HCT116 (cell line): ENCODE data around the gene GAD2. TPM values are rescaled to one million over a fixed set of nuclear protein-coding genes. Genes with fewer than 3 reads are reported as not detected.

Experiments
- ATAC-seq: fragments of 200-7000 bp; cut with Tn5 transposase; 2 replicates; pipeline ENCODE4 v1.9.1; 2020; ENCODE audit warnings: mild to moderate bottlenecking, moderate library complexity
- BruUV-seq: library from RNA; stranded (reverse); fragments of 400-500 nt; replicated peaks from 2 replicates; lab custom pipeline; 2021; lab: Mats Ljungman, UMichigan
- CTCF ChIA-PET: fragments of 300-600 bp; sonication (Branson Sonifier 250); formaldehyde crosslinking; loops from one replicate; lab custom pipeline; 2021; ENCODE audit warnings: antibody characterized with exemption; lab: Charles Lee
- POLR2A ChIA-PET: fragments of 300-600, 350-600 bp; sonication (Branson Sonifier 250); formaldehyde crosslinking; loops from one replicate; lab custom pipeline; 2021; ENCODE audit warnings: antibody characterized with exemption; lab: Charles Lee
- RAD21 ChIA-PET, 2 experiments: fragments of 300-600 bp; sonication (Branson Sonifier 250); formaldehyde crosslinking; loops; one replicate each; lab custom pipeline; 2023; ENCODE audit warnings: low total read pairs in 2 of 2; ENCODE audit not compliant: uncharacterized antibody in 2 of 2, unreplicated experiment in 2 of 2, low non-redundant PET in 1 of 2; lab: Charles Lee
- DNase-seq: peaks from one replicate; pipeline ENCODE4 v3.0.0-alpha.2; 2010; ENCODE audit warnings: low read depth, low spot score
- H2AFZ ChIP-seq: fragments of 200-600 bp; shearing (Covaris generic), sonication (generic); 2 replicates; pipeline ENCODE4 v1.6.1; 2017; ENCODE audit warnings: low read depth, mixed run types, mixed read lengths, antibody characterized with exemption, low read length; ENCODE audit not compliant: poor library complexity, severe bottlenecking
- H3K27ac ChIP-seq: 2 replicates; pipeline ENCODE4 v1.5.1; 2012; ENCODE audit warnings: low read depth, low read length
- H3K27me3 ChIP-seq: fragments of 200-600 bp; sonication (generic); 2 replicates; pipeline ENCODE4 v1.6.1; 2016; ENCODE audit warnings: mixed run types, low read length, mixed read lengths; ENCODE audit not compliant: insufficient read depth
- H3K36me3 ChIP-seq, 2 experiments: fragments of 200-500 bp in 1 of 2; fragments of 200-600 bp in 1 of 2; sonication (Bioruptor generic) in 1 of 2; sonication (generic) in 1 of 2; 2 replicates each; pipeline versions ENCODE4 v1.5.1 to v1.6.1; 2014 to 2016; ENCODE audit warnings: low read length in 2 of 2, inconsistent platforms in 1 of 2, mixed read lengths in 1 of 2, mixed run types in 1 of 2; ENCODE audit not compliant: insufficient read depth in 2 of 2, control insufficient read depth in 1 of 2
- H3K4me1 ChIP-seq, 2 experiments: fragments of 200-600 bp in 1 of 2; sonication (generic) in 1 of 2; 2 replicates each; pipeline versions ENCODE4 v1.5.1 to v1.6.1; 2012 to 2017; ENCODE audit warnings: low read length in 2 of 2, inconsistent platforms in 1 of 2, mild to moderate bottlenecking in 1 of 2, mixed read lengths in 1 of 2, mixed run types in 1 of 2, moderate library complexity in 1 of 2; ENCODE audit not compliant: insufficient read depth in 2 of 2, control insufficient read depth in 1 of 2
- H3K4me2 ChIP-seq: fragments of 200-600 bp; sonication (generic); 2 replicates; pipeline ENCODE4 v1.6.1; 2017; ENCODE audit warnings: mixed run types, low read length, mixed read lengths
- H3K4me3 ChIP-seq, 2 experiments: fragments of 200-600 bp in 1 of 2; sonication (generic) in 1 of 2; replicated peaks in 1 of 2; 2 replicates each; pipeline ENCODE4 v1.5.1; 2011 to 2016; ENCODE audit warnings: low read length in 2 of 2, control low read depth in 1 of 2, low read depth in 1 of 2, mild to moderate bottlenecking in 1 of 2, mixed read lengths in 1 of 2, mixed run types in 1 of 2
- H3K79me2 ChIP-seq: fragments of 200-600 bp; sonication (generic); 2 replicates; pipeline ENCODE4 v1.6.1; 2017; ENCODE audit warnings: mild to moderate bottlenecking, mixed run types, low read length, moderate library complexity, mixed read lengths; ENCODE audit not compliant: insufficient read depth
- H3K9ac ChIP-seq: fragments of 200-600 bp; sonication (generic); 2 replicates; pipeline ENCODE4 v1.6.1; 2016; ENCODE audit warnings: low read length, mixed read lengths
- H3K9me2 ChIP-seq: fragments of 200-600 bp; sonication (generic), shearing (Covaris generic); 2 replicates; pipeline ENCODE4 v1.6.1; 2017; ENCODE audit warnings: mixed run types, mild to moderate bottlenecking, moderate library complexity; ENCODE audit not compliant: insufficient read depth
- H3K9me3 ChIP-seq, 2 experiments: fragments of 200-500 bp in 1 of 2; fragments of 200-600 bp in 1 of 2; sonication (Bioruptor generic) in 1 of 2; sonication (generic) in 1 of 2; 2 replicates each; pipeline ENCODE4 v1.6.1; 2014 to 2017; ENCODE audit warnings: low read length in 2 of 2, mixed read lengths in 2 of 2, inconsistent platforms in 1 of 2, low read depth in 1 of 2, mild to moderate bottlenecking in 1 of 2, mixed run types in 1 of 2, moderate library complexity in 1 of 2; ENCODE audit not compliant: control insufficient read depth in 1 of 2, insufficient read depth in 1 of 2
- H4K20me1 ChIP-seq: fragments of 200-600 bp; sonication (generic), shearing (Covaris generic); 2 replicates; pipeline ENCODE4 v1.6.1; 2017; ENCODE audit warnings: mixed run types, mild to moderate bottlenecking, moderate library complexity; ENCODE audit not compliant: insufficient read depth
- ATF3 ChIP-seq: IDR thresholded peaks from 2 replicates; pipeline ENCODE4 v1.6.1; 2012
- CBX3 ChIP-seq: IDR thresholded peaks from 2 replicates; pipeline ENCODE4 v1.6.1; 2012; ENCODE audit warnings: low read depth
- CTCF ChIP-seq, 3 experiments: fragments of 200-600 bp in 1 of 3; sonication (generic) in 1 of 3; IDR thresholded peaks in 2 of 3; conservative IDR thresholded peaks in 1 of 3; 2 replicates each; pipeline ENCODE4 v1.5.1; 2012 to 2017; ENCODE audit warnings: low read depth in 2 of 3, low read length in 2 of 3, antibody characterized with exemption in 1 of 3, borderline replicate concordance in 1 of 3, control low read depth in 1 of 3, mild to moderate bottlenecking in 1 of 3, mixed read lengths in 1 of 3, mixed run types in 1 of 3, moderate library complexity in 1 of 3; ENCODE audit not compliant: insufficient read depth in 1 of 3
- ELF1 ChIP-seq: IDR thresholded peaks from 2 replicates; pipeline ENCODE4 v1.6.1; 2012; ENCODE audit warnings: low read depth, borderline replicate concordance
- EZH2phosphoT487 ChIP-seq: fragments of 200-600 bp; IDR thresholded peaks from 2 replicates; pipeline ENCODE4 v1.6.1; 2018; ENCODE audit warnings: antibody characterized with exemption, borderline replicate concordance
- FOSL1 ChIP-seq: IDR thresholded peaks from 2 replicates; pipeline ENCODE4 v1.6.1; 2012; ENCODE audit warnings: low read depth
- JUND ChIP-seq: IDR thresholded peaks from 2 replicates; pipeline ENCODE4 v1.6.1; 2012
- MAX ChIP-seq: IDR thresholded peaks from 2 replicates; pipeline ENCODE4 v1.6.1; 2012
- POLR2A ChIP-seq: IDR thresholded peaks from 2 replicates; pipeline ENCODE4 v1.7.0; 2011; ENCODE audit warnings: borderline replicate concordance; ENCODE audit not compliant: insufficient read depth, insufficient read length; ENCODE audit errors: extremely low read depth
- RAD21 ChIP-seq: IDR thresholded peaks from 2 replicates; pipeline ENCODE4 v1.6.1; 2012; ENCODE audit warnings: low read depth, mild to moderate bottlenecking
- SIN3A ChIP-seq: IDR thresholded peaks from 2 replicates; pipeline ENCODE4 v1.6.1; 2012; ENCODE audit warnings: low read depth
- SP1 ChIP-seq: IDR thresholded peaks from 2 replicates; pipeline ENCODE4 v1.6.1; 2012; ENCODE audit warnings: low read depth
- TCF7L2 ChIP-seq: IDR thresholded peaks from 2 replicates; pipeline ENCODE4 v1.7.0; 2011; ENCODE audit warnings: borderline replicate concordance, inconsistent platforms; ENCODE audit not compliant: insufficient read depth, insufficient read length; ENCODE audit errors: extremely low read depth
- ZNF274 ChIP-seq: fragments of 200-500 bp; sonication (Bioruptor generic); IDR thresholded peaks from 2 replicates; pipeline ENCODE4 v1.6.1; 2014; ENCODE audit warnings: mild to moderate bottlenecking, low read depth, low read length, inconsistent platforms
- intact Hi-C: fragments of 100-400 bp; cut with micrococcal nuclease; formaldehyde crosslinking; loops from 2 replicates; pipeline ENCODE4 v1.10.0; 2022
- total RNA-seq: library from RNA; stranded (reverse); gene quantifications from one replicate; pipeline ENCODE4 v1.2.1, GENCODE V29; 2021; ENCODE audit not compliant: unreplicated experiment

GAD2 gene
- total RNA-seq, 1 experiment from 2014 or later = not detected

GRCh38 chr10:26225322-26225721 lies 8.7 kb downstream of the GAD2 start:
- no peak for ATAC-seq
- CTCF ChIA-PET = no interaction called here
- Histone ChIP-seq H3K27me3 (peaks cover 79% of the 10 kb centered on the region), H3K9me3 (no peaks in the 10 kb centered on the region), H2AFZ (no peak overlapping the region), H3K4me2 (no peak overlapping the region), H3K4me1 (no peaks in the 10 kb centered on the region), H3K36me3 (no peaks in the 10 kb centered on the region), H3K79me2 (no peaks in the 10 kb centered on the region), H3K9me2 (no peaks in the 10 kb centered on the region), H4K20me1 (no peaks in the 10 kb centered on the region), H3K9ac (no peak overlapping the region), H3K27ac (no peak overlapping the region), H3K4me3 (no peak overlapping the region)
- RAD21 ChIA-PET = no interaction called here
- no peak for DNase-seq
- TF ChIP-seq JUND (no peak), RAD21 (no peak), CTCF (IDR thresholded peaks at IDR 0.05 in 2 of 3, conservative IDR thresholded peaks at IDR 0.05 in 1 of 3; ENCODE audit: borderline replicate concordance in 1 of 3, insufficient read depth in 1 of 3, low read depth in 2 of 3, low read length in 2 of 3) (no peak)
- intact Hi-C loops = no loop called here
- BruUV-seq = no TSS peak
- POLR2A ChIA-PET = no interaction called here

- ATAC-seq (no peak), DNase-seq (no peak)
- intact Hi-C loops = no loop called here
- Histone ChIP-seq H4K20me1 (no peaks in the 10 kb centered on the region), H3K4me1 (no peaks in the 10 kb centered on the region), H3K27ac (no peak overlapping the region), H3K79me2 (no peaks in the 10 kb centered on the region), H2AFZ (no peak overlapping the region), H3K36me3 (no peaks in the 10 kb centered on the region), H3K27me3 (peaks cover 67% of the 10 kb centered on the region), H3K9me2 (no peaks in the 10 kb centered on the region), H3K4me2 (no peak overlapping the region), H3K4me3 (no peak overlapping the region), H3K9ac (no peak overlapping the region), H3K9me3 (no peaks in the 10 kb centered on the region)
- ChIA-PET CTCF (no interaction called here), RAD21 (no interaction called here), POLR2A (no interaction called here)
- no TSS peak for BruUV-seq
- no peak for TF ChIP-seq TCF7L2
- TF ChIP-seq CTCF (IDR thresholded peaks at IDR 0.05 in 2 of 3, conservative IDR thresholded peaks at IDR 0.05 in 1 of 3; ENCODE audit: borderline replicate concordance in 1 of 3, insufficient read depth in 1 of 3, low read depth in 2 of 3, low read length in 2 of 3) = no peak
- no peak for TF ChIP-seq MAX
- no peak for TF ChIP-seq SP1
- TF ChIP-seq CBX3 = no peak
- no peak for TF ChIP-seq SIN3A
- TF ChIP-seq ZNF274 = no peak
- TF ChIP-seq EZH2phosphoT487 = no peak
- TF ChIP-seq ELF1 = no peak
- no peak for TF ChIP-seq POLR2A
- TF ChIP-seq FOSL1 = no peak
- TF ChIP-seq ATF3 = no peak
- no peak for TF ChIP-seq RAD21
Observed at GRCh38 chr10:26227786-26228185, 11.2 kb downstream of the GAD2 start.
